Breast epithelium (tissue), 3 donors: ENCODE results near the gene GPAM.

Experiments used
- POLR2A ChIP-seq: fragments of 450-650 bp; IDR thresholded peaks from one replicate; pipeline ENCODE4 v1.6.1; 2016; ENCODE audit warnings: antibody characterized with exemption, mild to moderate bottlenecking, moderate library complexity
- POLR2AphosphoS5 ChIP-seq, 3 donors: sonication (generic); formaldehyde crosslinking; IDR thresholded peaks; one replicate each; pipeline ENCODE4 v1.6.1; 2017; ENCODE audit warnings: antibody characterized with exemption in 3 of 3
- TF ChIP-seq, protein P1 (sequence below), 3 donors: fragments of 450-650 bp; IDR thresholded peaks; one replicate each; pipeline ENCODE4 v1.5.1; 2016 to 2017; ENCODE audit warnings: antibody characterized with exemption in 3 of 3, mild to moderate bottlenecking in 3 of 3, moderate library complexity in 3 of 3

DNA sequence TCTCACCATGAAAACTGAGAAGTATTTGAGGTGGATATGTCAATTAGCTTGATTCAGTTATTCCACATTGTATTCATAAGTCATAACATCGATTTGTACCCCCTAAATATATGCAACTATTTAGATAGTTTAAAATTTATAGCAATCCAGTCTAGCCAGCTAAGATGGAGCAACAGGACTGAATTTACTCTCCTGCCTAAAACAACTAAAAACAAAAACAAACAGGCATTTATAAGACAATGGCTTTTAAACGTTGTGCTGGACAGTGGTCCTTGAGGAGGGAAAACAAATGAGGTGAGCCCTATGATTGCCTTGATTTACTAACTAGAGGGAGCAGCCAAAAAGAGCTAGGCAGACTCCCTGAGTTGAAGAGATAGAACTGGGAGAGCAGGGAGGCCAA, 814 bp upstream of the GPAM start:
- TF ChIP-seq, protein P1, sequence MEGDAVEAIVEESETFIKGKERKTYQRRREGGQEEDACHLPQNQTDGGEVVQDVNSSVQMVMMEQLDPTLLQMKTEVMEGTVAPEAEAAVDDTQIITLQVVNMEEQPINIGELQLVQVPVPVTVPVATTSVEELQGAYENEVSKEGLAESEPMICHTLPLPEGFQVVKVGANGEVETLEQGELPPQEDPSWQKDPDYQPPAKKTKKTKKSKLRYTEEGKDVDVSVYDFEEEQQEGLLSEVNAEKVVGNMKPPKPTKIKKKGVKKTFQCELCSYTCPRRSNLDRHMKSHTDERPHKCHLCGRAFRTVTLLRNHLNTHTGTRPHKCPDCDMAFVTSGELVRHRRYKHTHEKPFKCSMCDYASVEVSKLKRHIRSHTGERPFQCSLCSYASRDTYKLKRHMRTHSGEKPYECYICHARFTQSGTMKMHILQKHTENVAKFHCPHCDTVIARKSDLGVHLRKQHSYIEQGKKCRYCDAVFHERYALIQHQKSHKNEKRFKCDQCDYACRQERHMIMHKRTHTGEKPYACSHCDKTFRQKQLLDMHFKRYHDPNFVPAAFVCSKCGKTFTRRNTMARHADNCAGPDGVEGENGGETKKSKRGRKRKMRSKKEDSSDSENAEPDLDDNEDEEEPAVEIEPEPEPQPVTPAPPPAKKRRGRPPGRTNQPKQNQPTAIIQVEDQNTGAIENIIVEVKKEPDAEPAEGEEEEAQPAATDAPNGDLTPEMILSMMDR (IDR thresholded peaks at IDR 0.05) = no peak
- TF ChIP-seq POLR2AphosphoS5 (IDR thresholded peaks at IDR 0.05) (no peak), POLR2A (no peak)
